ENCODE data around the gene XXYLT1.
"Not testable (repeated sequence)": the region's sequence is repeated elsewhere in the genome, so short reads cannot be mapped to it uniquely, and the experiment has no call there.

Gene XXYLT1

DNA sequence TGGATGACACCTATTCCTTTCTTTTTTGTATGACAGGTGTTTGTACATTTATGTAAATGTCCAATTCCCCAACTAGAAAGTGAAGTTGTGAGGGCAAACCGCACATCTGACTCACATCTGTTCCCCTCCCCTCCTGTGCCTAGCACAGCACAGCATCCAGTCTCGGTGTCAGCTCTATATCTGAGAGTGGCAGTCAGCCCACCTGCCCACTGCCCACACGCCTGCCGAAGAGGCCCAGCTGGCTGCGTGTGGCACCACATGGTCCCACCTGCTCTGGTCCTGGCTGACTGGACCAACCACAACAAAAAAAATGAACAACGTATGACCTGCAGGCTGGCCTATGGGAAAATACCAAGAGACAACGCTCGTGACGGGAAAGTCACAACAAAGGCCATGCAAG lies 62.8 kb downstream of the XXYLT1 start:
- DNase-seq (ENCODE audit: low read depth in 2 of 2) = no peak

DNA sequence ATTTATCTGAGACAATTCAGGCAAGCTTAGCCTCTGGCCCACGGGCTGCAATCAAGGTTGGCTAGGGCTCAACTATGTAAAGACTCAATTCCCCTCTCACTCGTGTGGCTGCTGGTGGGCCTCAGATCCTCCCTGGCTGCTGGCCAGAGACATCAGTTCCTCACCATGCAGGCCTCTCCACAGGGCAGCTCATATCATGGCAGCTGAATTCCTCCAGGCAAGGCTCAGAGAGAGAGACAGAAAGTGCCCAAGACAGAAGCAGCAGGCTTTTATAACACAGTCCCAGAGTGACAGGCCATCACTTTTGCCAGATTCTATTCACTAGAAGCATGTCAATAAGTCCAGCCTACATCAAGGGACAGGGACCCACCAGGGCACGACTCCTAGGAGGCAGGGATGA lies 63.2 kb downstream of the XXYLT1 start:
- no peak for DNase-seq (ENCODE audit: low read depth in 2 of 2)

DNA sequence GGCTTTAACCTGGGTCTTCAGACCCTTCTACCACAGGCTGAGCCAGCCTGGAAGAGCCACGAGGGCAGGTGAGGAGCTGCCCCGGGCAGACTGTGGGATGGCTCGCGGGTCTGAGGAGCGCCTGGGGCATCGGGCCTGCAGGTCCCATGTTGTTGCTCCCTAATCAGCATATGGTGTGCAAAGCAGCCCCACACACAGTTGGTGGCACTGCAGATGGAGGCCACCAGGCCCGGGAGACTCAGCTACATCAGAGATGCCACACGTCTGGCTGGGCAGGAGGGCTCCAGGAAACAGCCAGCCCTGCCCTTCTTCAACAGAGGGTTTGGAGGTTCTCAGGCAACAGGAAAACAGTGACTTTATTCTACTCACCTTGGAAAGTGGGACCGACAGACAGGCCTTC lies 63.9 kb downstream of the XXYLT1 start:
- DNase-seq (ENCODE audit: low read depth in 2 of 2) = no peak

DNA sequence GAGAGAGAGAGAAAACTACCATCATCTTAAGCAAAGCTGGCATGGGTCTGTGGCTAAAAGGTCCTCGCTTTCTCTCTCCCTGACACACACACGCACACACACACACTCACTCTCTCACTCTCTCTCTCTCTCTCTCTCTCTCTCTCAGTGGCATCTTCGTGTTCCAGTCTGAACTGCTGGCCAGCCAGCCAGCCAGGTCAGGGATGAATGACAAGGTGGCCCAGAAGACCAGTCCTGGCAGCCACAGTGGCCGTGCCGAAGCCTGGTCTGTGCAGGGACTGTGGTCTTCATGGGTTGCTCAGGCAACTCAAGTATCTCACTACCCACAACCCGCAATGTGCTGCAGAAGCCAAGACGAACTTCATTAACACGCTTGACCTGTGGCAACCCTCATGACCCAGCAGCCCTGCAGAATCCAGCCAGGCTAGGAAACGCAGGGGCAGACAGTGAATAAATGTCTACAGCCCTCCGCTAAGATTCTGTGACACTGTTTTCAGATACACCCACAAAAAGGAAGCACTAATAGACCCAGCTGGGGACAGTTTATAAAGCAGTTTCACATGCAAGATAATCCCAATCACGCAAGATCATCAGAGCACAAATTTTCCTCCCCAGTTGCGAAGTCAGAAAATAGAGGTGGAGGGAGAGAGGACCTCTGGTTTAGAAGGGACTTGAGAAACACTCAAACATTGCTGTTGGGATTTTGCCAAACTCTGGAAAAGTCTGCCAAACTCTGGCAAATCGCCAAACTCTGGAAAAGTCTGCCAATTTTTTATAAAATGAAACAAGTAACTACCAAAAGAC lies 66.4 kb downstream of the XXYLT1 start:
- DNase-seq (ENCODE audit: low read depth in 2 of 2) = no peak

DNA sequence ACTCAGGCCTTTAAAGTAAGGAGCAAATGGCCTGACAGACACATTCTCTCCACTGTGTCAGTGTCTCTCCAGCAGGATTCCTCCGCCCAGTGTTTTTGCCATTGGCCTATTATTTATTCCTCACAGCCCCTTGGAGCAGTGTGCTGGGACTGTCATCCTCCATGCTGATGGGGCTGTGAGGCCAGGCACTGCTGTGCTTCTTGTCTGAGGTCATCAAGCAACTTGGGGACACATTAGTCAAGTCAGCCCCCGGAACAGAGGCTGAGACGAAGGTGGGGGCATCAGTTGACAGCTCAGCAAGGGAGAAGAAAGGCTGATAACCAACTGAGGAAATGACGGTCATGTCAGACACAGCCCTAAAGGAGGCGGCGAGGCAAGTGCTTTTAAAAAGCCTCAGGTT lies 67.4 kb downstream of the XXYLT1 start:
- no peak for DNase-seq (ENCODE audit: low read depth in 2 of 2)

DNA sequence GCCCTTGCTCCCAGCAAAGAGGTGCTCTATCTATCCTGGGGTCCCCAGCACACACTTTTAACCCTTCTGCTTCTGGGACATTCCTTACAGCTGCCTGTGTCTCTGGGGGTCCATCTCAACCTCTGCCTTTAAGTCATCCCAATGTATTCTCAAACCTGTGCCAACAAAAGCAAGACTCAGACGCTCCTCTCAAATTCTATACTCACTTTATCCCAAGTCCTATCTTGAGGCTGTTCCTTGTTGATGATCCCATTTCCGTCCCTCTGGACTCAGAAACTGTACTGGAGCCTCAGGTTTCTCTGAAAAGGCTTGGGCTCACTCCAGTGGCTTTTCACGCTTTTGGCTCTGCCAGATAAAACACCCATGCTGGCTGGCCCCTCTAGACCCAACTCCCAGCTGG lies 69.7 kb downstream of the XXYLT1 start:
- no peak for DNase-seq (ENCODE audit: low read depth in 2 of 2)

DNA sequence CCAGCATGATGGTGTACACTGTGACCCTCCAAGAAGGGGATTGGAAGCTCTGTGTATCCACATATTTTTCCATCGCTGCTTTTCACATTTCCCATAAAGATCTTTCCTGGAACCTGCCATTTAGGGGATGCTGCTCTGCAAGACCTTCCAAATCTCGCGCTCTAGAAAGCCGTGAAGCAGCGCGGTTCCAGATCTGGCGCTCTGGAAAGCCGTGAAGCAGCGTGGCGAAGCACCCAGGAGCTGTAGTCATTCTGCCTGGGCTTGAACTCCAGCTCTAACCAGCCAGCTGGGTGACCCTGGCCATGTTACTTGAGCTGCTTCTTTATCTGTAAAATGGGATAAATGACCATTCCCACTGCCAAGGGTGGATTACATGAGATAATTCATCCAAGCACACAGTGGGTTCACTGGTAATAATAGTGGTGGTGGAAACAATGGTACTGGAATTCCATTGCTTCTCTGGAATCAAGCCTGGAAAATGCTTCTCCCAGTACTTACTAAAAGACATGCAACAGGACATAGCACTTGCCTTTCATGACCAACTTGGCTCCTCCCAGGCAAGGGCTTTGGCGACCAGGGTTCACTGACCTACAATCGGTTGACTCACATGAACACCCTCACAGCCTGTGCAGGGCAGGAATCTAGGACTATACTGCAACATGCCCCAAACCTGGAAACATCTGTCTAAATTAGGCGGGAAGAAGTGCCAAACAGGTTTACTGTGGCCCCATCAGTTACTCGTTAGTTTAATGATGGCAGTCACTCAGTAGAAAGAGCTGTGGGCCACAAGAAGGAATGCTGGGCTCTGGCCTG lies 70.7 kb downstream of the XXYLT1 start:
- DNase-seq (ENCODE audit: low read depth in 2 of 2) = no peak

DNA sequence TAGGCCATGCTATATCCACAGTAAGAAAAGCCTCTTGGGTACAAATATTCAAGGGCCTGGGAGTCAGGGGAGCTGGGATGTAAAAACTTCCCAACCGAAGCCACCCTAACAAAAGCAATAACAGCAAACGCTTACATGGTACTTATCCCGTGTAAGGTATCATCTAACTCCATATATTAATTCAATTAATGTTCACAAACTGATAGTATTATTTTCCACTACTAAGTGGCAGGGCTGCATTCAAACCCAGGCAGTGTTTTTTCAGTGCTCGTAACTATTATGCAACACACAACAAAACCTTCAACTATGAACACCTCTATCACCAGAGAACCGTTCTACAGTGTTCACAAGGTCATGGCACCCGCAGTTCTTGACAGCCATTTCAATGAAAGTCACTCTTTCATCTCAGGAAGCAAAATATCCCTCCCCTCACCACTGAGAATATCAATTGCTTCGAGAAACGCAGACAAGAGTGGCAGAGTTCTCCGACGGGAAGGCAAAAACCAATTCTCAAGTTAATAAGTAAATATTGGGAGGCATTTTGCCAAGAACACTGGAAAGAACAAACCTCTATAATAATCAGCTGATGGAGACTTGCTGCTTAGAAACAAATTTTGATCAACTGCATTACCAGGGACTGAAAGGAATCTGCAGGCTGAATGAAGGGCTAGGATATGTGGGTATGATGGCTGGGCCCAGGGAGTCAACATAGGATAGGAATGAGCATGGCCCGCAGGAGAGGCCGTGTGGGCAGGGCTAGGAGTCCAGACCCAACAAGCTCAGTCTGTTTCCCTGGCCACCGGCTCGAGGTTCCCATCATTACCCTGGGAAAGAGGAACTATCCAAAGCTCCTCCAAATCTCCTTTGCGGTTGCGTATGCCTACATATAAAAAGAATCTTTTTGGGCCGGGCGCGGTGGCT lies 72.3 kb downstream of the XXYLT1 start:
- DNase-seq (ENCODE audit: low read depth in 2 of 2) = no peak

DNA sequence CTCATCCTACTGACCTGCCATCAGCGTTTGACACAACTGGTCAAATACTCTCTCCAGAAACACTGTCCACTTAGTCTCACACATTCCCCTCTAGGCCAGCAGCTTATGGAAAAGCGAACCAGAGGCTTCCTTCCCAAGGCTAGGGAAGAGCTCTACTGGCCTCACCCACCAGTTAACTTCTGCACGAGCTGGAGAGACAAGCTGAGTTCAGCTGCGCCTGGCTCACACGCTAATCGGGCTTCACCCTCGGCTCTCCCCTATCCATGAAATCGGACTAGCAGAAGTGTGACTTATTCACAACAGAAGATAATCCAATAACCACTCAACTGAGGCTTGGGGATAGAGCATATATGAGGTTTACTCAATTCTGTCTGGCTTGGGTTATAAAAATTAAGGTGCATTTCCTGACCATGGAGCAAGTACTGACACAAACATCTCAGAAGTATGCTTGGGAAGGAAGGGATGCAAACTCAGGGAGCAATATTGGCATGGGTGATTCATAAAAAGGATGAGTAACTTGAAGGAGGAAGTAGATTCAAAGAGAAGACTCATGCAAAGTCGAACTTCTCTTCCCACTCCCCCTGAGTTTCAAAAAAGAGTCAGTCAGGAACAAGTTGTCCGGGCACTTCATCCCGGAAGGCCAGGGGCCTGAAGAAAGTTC lies 73.1 kb downstream of the XXYLT1 start:
- DNase-seq (ENCODE audit: low read depth in 2 of 2) = no peak

DNA sequence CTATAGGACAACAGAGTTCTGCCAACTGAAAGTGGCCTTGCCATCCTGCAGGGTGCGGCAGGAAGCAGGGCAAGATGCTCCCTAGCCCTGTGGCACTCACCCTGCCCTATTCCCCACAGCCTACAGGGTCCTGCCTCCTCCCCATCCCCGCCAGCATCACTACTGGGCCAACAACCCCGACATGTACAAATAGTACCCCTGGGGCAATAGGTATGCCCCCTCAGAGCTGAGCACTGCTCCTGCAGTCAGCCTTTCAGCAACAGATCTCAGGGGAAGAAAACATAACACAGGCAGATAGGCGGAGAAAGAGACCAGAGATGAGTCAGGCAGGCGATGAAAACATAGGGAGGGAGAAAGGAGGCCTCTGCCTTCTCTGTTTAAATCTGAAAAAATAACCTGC lies 74.7 kb downstream of the XXYLT1 start:
- no peak for DNase-seq (ENCODE audit: low read depth in 2 of 2)

DNA sequence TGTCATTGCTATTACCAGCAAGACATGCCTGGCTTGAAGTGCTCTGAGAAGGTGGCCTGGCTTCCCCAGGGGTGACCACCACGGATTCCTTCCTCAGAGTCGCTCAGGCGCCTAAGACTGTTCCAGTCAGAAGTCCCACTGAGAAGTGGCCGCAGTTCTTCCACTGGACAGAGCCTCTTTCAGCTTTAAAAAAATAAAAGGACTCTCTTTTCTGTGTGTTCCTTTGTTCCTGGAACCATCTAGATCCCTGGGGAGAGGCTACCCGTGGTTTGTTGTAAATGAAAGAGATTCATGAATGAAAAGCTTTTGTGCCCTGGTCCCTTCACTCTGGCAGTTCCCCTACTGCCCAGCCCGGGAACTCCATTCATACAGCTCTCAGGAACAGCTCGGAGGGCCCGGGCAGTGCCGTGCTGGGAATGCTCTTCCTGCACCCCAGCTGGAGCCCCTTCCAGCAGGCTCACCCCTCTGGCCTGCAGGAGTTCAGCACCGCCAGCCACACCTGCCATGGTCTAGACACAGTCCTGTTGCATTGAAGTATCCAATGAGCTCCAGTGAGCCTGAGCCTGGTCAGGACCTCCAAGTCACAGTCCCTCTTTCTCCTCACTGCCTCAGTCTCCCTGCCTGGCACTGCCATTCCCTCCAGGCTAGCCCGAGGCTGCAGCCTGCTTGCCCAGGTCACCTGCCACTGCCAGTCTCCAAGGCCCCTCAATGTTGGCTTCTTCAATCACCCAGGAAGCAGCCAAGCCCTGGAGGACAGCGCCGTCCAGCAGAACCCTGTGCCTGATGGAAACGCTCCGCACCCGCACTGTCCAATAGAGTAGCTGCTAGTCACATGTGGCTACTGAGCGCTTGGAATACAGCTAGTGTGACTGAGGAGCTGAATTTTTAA lies 75.4 kb downstream of the XXYLT1 start:
- DNase-seq (ENCODE audit: low read depth in 2 of 2) = no peak

DNA sequence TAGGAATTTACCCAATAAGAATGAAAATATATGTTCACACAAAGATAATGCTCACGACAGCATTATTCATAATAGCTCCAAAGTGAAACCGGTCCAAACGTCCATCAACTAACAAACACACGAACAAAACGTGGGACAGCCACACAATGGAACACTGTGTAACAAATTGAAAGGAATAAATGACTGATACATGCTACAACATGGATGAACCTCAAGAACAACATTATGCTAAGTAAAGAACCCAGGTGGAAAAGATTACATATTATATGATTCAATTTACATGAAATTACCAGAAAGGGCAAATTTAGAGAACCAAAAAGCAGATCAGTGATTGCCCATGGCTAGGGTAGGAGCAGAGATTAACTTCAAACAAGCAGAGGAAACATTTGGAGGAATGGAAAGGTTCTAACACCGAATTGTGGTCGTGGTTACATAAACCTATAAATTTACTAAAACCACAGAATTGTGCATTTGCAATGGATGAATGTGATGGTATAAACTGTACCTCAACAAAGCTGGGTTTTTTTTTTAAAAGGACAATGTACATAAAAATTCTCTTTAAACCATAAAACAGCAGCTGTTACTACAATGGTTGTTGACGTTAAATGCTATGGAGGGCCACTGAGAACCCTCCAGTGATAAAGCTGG lies 76.3 kb downstream of the XXYLT1 start:
- no peak for DNase-seq (ENCODE audit: low read depth in 2 of 2)

DNA sequence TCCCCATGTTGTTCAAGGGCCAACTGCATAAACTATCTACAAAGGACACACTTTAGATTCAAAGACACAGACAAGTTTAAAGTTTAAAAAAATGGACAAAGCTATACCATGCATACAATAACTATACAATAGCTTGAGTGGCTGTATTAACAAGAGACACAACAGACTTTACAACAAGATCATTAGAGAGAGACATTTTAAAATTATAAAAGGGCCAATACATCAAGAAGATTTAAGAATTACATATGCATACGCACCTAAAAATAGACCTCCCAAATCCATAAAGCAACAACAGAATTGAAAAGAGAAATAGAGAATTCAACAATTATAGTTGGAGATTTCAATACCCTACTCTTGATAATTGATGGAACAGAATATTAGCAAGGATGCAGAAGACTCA lies 79.4 kb downstream of the XXYLT1 start:
- no peak for DNase-seq (ENCODE audit: low read depth in 2 of 2)

DNA sequence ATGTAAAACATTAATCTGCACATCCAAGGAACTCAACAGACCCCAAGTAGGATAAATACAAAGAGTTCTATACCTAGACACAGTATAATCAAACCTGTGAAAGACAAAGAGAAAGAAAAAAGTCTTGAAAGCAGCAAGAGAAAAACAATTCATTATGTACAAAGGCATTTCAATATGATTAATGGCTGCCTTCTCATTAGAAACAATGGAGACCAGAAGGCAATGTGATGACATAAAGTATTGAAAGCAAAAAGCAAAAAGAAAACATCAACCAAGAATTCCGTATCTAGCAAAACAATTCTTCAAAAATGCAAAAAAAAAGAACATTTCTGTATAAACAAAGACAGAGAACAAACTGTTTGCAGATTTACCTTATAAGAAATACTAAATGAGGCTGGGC lies 81.1 kb downstream of the XXYLT1 start:
- DNase-seq (ENCODE audit: low read depth in 2 of 2) = no peak

DNA sequence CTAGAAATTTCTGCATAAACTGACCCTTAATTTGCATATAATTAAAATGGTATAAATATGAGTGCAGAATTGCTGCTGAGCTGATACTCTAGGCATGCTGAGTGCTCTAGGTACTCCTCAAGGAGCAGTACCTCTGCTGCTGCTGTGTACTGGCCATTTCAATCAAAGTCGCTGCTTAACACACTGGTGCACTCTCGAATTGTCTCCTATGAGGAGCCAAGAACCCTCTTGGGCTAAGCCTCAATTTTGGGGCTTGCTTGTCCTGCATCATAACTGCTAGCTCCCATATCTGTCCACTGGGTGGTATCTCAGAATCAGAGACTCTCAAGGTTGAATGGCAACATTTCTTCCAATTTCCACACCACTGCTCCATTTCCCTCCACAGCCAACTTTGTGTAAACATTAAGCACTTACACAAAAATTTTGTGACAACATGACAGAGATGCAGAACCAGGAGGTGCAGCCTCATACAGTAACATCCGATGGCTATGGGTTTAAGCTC lies 82.5 kb downstream of the XXYLT1 start:
- DNase-seq (ENCODE audit: low read depth in 2 of 2) = no peak

DNA sequence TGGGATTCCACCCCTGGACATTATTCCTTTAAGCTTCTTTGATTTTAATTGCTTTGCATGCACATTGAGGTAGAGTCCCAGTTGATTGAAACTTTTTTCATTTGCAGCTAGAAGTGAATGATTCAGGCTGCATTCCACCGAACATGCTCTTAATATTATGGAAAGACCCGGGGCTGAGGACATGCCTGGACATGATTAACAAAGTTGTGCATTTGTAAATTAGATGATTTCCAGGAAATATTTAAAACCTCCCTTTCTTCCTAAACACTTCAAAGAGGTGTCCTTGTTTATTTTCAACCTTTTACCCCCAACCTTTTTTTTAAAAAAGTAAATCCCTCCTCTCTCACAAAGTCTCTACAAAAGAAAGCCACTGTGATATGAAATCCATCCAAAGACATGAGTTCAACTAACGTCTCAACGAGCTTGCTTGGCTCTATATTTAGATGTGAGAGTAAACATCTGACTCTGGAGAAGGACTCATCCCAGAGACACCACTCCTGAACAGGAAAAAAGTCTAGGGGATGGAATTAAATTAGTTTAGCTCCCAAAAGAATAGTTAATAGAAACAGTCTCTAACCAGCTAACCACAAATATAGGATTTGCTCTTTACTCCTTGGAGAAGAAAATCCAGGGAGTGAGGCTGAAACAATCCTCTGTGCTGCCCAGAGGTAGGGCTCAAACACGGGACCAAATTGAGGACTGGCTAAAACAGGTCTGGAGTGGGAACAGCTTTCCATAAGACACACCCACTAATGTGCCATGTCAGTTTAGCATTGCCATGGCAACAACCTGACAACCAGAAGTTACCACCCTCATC lies 83.1 kb downstream of the XXYLT1 start:
- DNase-seq (ENCODE audit: low read depth in 2 of 2) = no peak

DNA sequence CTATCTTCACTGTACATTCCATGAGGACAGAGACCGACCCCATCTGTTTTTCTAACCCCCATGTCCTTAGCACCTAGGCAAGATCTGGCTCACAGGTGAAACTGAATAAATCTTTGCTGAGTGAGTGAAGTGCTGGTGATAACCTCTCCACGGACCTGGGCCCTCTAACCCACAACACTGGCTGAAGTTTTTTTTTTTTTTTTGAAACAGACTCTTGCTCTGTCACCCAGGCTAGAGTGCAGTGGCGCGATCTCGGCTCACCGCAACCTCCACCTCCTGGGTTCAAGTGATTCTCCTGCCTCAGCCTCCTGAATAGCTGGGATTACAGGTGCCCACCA lies 84.3 kb downstream of the XXYLT1 start:
- not testable (repeated sequence) for DNase-seq (ENCODE audit: low read depth in 2 of 2)

DNA sequence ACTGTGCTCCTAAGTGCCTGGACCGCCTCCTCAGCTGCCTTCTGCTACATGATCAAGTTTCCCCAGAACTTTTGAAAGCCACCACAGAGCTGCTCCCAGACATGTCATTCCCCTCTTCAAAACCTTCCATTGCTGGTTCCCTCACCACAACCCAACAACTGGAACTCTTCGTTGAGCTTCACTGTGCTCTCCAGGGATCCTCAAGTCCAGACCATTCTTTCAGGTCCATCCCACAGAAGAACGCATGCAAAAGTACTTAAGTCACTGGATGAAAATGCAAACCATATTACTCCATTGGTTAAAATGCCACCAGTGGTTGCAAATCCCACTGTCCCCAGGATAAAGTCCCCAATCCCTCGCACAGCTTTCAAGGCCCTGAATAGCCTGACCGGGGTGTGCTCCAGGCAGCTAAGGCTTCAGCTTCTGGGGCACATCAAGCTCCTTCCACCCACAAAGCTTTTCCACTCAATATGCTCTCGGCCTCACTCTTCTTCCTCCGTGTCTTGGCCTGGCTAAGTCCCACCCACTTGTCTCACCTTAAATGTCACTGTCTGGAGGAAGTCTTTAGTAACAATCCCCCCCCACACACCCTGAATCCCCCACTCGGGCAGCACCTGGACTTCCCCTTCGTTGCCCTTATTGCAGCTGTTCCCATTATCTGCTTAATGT lies 84.8 kb downstream of the XXYLT1 start:
- no peak for DNase-seq (ENCODE audit: low read depth in 2 of 2)

DNA sequence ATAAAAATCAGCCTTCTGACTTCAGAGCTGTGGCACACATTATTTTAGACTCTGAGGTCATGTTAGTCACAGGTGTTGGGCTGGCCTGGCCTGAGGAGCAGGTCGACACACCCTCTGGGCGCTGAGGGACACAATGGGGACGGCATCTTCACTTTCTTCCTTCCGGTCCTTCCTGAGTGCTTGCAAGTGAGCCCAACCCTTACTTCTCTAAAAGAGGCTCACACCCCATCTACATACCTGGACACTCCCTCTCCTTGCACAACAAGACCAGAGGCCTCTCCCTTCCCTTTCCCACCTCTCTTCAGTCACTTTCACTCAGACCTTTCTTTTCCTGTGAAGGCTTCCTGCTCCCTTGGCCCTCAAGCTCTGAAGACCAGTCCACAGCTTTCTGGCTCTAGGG lies 85.4 kb downstream of the XXYLT1 start:
- no peak for DNase-seq (ENCODE audit: low read depth in 2 of 2)

All from stimulated activated CD4-positive, alpha-beta T cell treated with anti-CD3 and anti-CD28 coated beads, Interleukin-15, amount 100 ng/mL, for 48 hours (primary cell).